Peyer's patch (tissue), 4 donors: ENCODE data around the gene AUTS2. TPM values are rescaled to one million over a fixed set of nuclear protein-coding genes. Genes with fewer than 3 reads are reported as not detected.

Source experiments
- DNase-seq, 3 donors: peaks; one replicate each; pipeline ENCODE4 v3.0.0-alpha.2; 2017 to 2019
- H3K27ac ChIP-seq, 4 donors: fragments of 200-600 bp; sonication (generic); one replicate each; pipeline ENCODE4 v1.5.1; 2016 to 2019
- H3K27me3 ChIP-seq, 2 donors: fragments of 200-600 bp; sonication (generic); one replicate each; pipeline ENCODE4 v1.5.1; 2019
- H3K36me3 ChIP-seq, 3 donors: fragments of 200-600 bp; sonication (generic); one replicate each; pipeline ENCODE4 v1.5.1; 2016 to 2019
- H3K4me1 ChIP-seq, 4 donors: fragments of 200-600 bp; sonication (generic); one replicate each; pipeline ENCODE4 v1.5.1; 2016 to 2019
- H3K4me3 ChIP-seq, 4 donors: fragments of 200-600 bp; sonication (generic); 1 replicate in 3 of 4; 2 replicates in 1 of 4; pipeline ENCODE4 v1.5.1; 2016 to 2019; ENCODE audit warnings: mild to moderate bottlenecking in 1 of 4
- H3K9me3 ChIP-seq, 4 donors: fragments of 200-600 bp; sonication (generic); one replicate each; pipeline ENCODE4 v1.5.1; 2016 to 2019; ENCODE audit warnings: mild to moderate bottlenecking in 1 of 4
- POLR2A ChIP-seq, 2 donors: fragments of 450-650 bp; IDR thresholded peaks; one replicate each; pipeline ENCODE4 v1.5.1; 2017; ENCODE audit warnings: antibody characterized with exemption in 2 of 2, mild to moderate bottlenecking in 2 of 2, moderate library complexity in 2 of 2
- total RNA-seq, 4 donors: library from RNA; depleted of rRNA; stranded (reverse); fragments of >200 nt; gene quantifications; one replicate each; pipeline ENCODE4 v1.1.0, GENCODE V29; 2016
- TF ChIP-seq, protein P1 (sequence below), 6 experiments: fragments of 450-650 bp in 4 of 6; fragments of 200-600 bp in 2 of 6; sonication (generic) in 1 of 6; IDR thresholded peaks; one replicate each; pipeline ENCODE4 v1.5.1; 2017 to 2019; ENCODE audit warnings: antibody characterized with exemption in 6 of 6, mild to moderate bottlenecking in 3 of 6, moderate library complexity in 1 of 6

AUTS2 gene
- total RNA-seq, 4 donors from 2014 or later: 55.9 to 90.0 (median 72.6) TPM

DNA sequence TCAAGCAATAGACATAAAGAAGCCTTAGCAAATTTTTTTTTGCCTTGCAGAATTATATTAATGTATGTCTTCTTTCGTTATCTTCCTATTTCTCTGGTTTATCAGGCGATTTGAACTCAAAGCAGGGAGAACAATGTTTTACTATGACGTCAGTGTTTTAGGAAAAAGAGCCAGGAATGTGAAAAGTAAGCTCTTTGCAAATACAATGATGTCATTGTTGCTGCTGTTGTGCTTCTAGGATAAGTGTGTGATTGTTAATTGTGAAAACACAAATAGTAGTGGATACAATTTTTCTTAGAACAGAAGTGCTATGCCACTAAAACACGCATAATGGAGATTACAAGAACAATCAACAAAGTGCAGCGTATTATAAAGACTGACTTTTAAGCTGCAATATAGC is 9.5 kb upstream of the AUTS2 start:
- H3K4me1 ChIP-seq: no peaks in the 10 kb centered on the region
- no peaks in the 10 kb centered on the region for H3K36me3 ChIP-seq
- DNase-seq: no peak
- no peak overlapping the region for H3K4me3 ChIP-seq
- no peak overlapping the region for H3K27ac ChIP-seq
- no peak for TF ChIP-seq POLR2A (IDR thresholded peaks at IDR 0.05)
- TF ChIP-seq, protein P1, sequence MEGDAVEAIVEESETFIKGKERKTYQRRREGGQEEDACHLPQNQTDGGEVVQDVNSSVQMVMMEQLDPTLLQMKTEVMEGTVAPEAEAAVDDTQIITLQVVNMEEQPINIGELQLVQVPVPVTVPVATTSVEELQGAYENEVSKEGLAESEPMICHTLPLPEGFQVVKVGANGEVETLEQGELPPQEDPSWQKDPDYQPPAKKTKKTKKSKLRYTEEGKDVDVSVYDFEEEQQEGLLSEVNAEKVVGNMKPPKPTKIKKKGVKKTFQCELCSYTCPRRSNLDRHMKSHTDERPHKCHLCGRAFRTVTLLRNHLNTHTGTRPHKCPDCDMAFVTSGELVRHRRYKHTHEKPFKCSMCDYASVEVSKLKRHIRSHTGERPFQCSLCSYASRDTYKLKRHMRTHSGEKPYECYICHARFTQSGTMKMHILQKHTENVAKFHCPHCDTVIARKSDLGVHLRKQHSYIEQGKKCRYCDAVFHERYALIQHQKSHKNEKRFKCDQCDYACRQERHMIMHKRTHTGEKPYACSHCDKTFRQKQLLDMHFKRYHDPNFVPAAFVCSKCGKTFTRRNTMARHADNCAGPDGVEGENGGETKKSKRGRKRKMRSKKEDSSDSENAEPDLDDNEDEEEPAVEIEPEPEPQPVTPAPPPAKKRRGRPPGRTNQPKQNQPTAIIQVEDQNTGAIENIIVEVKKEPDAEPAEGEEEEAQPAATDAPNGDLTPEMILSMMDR (IDR thresholded peaks at IDR 0.05): no peak
- no peaks in the 10 kb centered on the region for H3K27me3 ChIP-seq
- no peaks in the 10 kb centered on the region for H3K9me3 ChIP-seq

DNA sequence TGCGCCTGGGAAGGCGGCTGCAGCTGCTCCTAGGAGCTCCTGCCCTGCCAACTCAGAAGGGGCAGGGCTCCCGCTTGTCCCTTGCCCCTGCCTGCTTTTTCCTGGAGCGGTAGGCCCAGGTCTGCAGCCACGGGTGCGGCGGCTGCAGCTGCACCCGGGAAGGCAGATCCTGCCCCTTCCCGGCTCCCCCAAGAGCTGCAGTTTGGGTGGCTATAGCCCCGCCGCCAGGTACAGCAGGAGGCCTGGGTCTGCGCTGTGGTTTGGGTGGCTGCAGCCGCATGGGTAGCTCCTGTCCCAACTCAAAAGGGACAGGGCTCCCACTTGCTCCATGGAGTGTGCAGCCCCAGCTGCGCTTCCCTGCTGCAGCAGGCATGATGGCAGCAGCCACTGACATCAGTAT is 6.5 kb upstream of the AUTS2 start:
- Histone ChIP-seq H3K27me3 (no peaks in the 10 kb centered on the region), H3K36me3 (no peaks in the 10 kb centered on the region), H3K9me3 (no peaks in the 10 kb centered on the region), H3K4me3 (no peak overlapping the region), H3K27ac (no peak overlapping the region), H3K4me1 (no peaks in the 10 kb centered on the region)
- no peak for TF ChIP-seq POLR2A (IDR thresholded peaks at IDR 0.05)
- TF ChIP-seq, protein P1 (IDR thresholded peaks at IDR 0.05): no peak
- DNase-seq: no peak

DNA sequence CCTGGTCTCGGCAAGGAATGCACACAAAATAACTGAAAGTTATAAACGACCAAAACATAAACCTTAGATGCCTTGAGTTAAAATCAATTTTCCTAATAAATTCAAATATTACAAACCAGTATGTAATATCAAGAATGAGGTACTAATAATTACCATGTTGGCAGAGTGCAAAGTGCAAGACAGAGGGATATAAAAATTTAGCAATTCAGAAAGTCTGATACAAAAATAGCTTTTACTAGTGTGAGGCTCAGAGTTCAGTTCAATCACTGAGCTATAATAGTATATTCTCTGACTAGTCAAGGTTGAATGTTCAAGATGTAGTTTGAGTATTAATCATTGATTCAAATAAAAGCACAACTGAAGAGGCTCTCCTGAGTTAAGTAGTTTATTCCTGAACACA is 4.8 kb upstream of the AUTS2 start:
- TF ChIP-seq, protein P1 (IDR thresholded peaks at IDR 0.05): no peak
- TF ChIP-seq POLR2A (IDR thresholded peaks at IDR 0.05): no peak
- H3K4me1 ChIP-seq: peaks cover 0 to 8% (median 0%) of the 10 kb centered on the region in 4 donors
- H3K36me3 ChIP-seq: no peaks in the 10 kb centered on the region
- H3K27me3 ChIP-seq: peaks cover 0 to 6% of the 10 kb centered on the region in 2 donors
- DNase-seq: no peak
- H3K9me3 ChIP-seq: no peaks in the 10 kb centered on the region
- H3K27ac ChIP-seq: no peak overlapping the region
- H3K4me3 ChIP-seq: no peak overlapping the region

DNA sequence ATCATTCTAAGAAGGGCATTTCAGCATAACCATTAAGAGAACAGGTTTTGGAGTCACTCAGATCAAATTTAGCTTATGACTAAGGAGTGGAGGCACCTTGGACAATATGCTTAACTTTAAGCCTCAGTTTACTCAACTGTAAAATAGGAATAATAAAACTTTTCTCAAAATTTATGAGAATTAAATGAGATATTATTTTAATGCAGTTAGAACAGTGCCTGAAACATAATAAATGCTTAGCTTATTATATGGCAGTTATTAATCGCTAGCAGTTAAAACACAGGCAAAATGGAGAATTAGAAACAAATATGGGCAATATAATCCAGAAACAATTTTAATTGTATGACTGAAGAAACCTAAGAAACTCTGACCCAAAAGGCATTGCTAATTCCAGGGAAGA is 2.9 kb upstream of the AUTS2 start:
- Histone ChIP-seq H3K36me3 (no peaks in the 10 kb centered on the region), H3K27me3 (peaks cover 0 to 6% of the 10 kb centered on the region in 2 donors), H3K4me3 (no peak overlapping the region), H3K9me3 (no peaks in the 10 kb centered on the region), H3K27ac (no peak overlapping the region), H3K4me1 (peaks cover 0 to 27% (median 2%) of the 10 kb centered on the region in 4 donors)
- TF ChIP-seq, protein P1 (IDR thresholded peaks at IDR 0.05): no peak
- TF ChIP-seq POLR2A (IDR thresholded peaks at IDR 0.05): no peak
- DNase-seq: no peak

DNA sequence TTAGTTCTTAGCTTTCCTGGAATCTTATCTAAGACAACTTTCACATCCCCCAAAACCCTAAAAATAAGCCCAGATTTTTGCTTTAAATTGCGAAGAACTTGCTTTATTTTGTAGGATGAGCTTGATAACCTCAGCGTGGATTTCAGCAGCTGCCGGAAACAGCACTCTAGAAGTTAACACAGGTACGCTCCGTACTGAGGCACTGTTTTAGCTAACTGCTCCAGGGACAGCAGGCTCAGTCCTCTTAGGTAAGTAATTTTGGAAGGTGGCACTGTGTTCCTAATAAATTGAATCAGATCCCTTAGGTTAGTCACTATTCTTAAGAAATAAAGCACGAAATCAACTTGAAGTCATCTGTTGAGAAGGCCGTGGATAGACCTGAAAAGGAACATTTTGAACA is 2.2 kb upstream of the AUTS2 start:
- Histone ChIP-seq H3K4me3 (no peak overlapping the region), H3K36me3 (no peaks in the 10 kb centered on the region), H3K27me3 (peaks cover 0 to 6% of the 10 kb centered on the region in 2 donors), H3K27ac (no peak overlapping the region), H3K9me3 (no peaks in the 10 kb centered on the region), H3K4me1 (peaks cover 0 to 28% (median 2%) of the 10 kb centered on the region in 4 donors)
- TF ChIP-seq POLR2A (IDR thresholded peaks at IDR 0.05): no peak
- TF ChIP-seq, protein P1 (IDR thresholded peaks at IDR 0.05): no peak
- DNase-seq: no peak
